ENCODE data around the gene TCTN1.
"Not testable (repeated sequence)": the region's sequence is repeated elsewhere in the genome, so short reads cannot be mapped to it uniquely, and the experiment has no call there.

Gene TCTN1

GRCh38 chr12:110637869-110638441 lies 24.0 kb downstream of the TCTN1 start:
- no peak for DNase-seq (ENCODE audit: extremely low read depth in 1 of 2, low read depth in 1 of 2)

DNA sequence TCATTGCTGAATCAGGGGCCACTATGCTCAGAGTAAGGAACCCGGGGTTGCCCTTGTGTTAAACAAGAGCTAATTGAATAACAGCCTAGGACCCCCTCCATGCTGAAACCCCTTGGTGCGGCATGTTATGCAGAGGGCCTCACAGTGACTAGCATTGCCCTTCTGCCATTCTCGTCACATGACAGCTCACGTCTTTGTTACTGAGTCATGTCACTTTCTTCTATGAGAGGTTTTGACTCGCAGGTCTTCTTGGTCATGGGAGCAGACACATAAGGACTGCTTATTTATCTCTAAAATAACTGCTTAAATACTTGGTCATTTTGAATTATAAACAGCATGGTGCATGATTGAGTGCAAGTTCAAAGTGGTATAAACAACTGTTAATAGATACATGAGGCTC lies 24.9 kb downstream of the TCTN1 start:
- no peak for DNase-seq (ENCODE audit: extremely low read depth in 1 of 2, low read depth in 1 of 2)

GRCh38 chr12:110639336-110640141 lies 25.6 kb downstream of the TCTN1 start:
- DNase-seq (ENCODE audit: extremely low read depth in 1 of 2, low read depth in 1 of 2) = no peak

DNA sequence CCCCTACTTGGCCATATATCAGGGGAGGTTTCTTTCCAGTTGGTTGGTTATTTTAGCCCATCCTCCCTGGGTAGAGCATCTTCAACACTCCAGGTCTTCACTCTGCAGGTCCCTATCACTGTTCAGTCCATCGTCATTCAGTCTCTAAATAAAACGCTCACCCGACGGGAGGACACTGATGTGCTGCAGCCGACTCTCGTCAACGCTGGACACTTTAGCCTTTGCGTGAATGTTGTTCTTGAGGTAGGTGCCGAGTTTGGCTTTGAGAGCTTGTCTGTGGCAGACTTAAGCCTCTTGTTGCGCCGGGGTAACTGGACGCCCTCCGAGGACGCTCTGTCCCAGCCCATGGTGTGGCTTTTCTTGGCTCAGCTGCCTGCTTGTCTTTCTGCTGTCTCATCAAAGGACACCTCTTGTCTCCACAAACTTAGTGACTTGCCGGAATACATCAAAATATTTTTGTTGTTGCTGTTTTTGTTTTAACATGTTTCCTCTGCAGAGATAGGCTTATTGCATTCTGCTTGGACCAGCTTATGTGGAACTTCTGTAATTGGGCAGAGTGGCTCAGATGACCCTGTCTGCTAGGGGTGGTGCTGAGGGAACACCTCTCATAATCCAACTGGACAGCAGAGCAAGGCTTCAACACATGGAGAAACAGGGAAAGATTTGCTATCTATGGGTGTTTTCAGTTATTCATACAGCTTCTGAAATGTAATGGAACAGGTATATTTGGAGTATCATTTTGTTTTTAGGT lies 26.5 kb downstream of the TCTN1 start:
- DNase-seq (ENCODE audit: extremely low read depth in 1 of 2, low read depth in 1 of 2) = no peak

GRCh38 chr12:110641521-110641920 lies 27.6 kb downstream of the TCTN1 start:
- DNase-seq (ENCODE audit: extremely low read depth in 1 of 2, low read depth in 1 of 2) = no peak

DNA sequence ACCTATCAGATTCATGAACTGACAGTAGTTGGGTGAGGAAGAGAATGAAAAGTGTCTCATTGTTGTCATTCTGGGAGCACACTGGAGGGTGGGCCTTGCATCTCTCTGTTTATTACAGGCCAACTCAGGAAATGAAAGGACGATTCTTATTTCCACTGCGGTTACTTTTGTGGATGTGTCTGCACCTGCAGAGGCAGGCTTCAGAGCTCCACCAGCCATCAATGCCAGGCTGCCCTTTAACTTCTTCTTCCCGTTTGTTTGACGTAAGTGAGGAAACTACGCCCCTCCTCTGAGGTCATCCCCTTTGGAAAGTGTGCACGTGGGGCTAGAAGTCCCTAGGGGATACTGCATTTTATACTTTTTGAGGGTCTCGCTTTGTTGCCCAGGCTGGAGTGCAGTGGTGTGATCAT lies 33.7 kb downstream of the TCTN1 start:
- DNase-seq (ENCODE audit: extremely low read depth in 1 of 2, low read depth in 1 of 2) = no peak

GRCh38 chr12:110649341-110649847 lies 35.5 kb downstream of the TCTN1 start:
- no peak for DNase-seq (ENCODE audit: extremely low read depth in 1 of 2, low read depth in 1 of 2)

- not testable (repeated sequence) for DNase-seq (ENCODE audit: extremely low read depth in 1 of 2, low read depth in 1 of 2)
Observed at GRCh38 chr12:110654238-110654637, 40.3 kb downstream of the TCTN1 start.

DNA sequence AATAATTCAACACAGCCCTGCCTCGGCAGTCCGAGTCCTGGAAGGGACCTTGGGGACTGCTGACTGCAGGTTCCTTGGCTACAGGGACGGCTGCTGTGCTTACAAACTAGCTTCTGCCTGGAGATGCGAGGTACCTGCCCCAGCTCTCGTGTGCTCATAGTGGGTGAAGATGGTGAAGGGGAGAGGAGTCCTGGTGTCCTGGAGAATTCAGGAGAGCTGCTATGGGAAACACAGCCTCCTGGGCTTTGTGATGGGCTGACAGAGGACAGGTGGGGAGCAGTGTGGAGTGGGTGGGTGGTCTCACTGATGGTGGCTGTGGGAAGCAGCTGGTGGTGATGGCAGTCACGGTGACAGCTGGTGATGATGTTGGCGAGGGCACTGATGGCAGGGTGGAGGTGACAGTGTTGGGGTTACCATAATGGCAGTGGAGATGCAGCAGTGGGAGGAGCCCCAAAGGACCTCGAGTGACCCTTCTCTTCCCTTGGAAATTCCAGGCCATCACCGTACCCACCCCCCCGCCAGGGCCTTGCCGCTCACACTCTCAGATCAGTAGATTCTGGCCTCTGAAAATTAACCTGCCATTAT lies 42.2 kb downstream of the TCTN1 start:
- DNase-seq (ENCODE audit: extremely low read depth in 1 of 2, low read depth in 1 of 2) = no peak

DNA sequence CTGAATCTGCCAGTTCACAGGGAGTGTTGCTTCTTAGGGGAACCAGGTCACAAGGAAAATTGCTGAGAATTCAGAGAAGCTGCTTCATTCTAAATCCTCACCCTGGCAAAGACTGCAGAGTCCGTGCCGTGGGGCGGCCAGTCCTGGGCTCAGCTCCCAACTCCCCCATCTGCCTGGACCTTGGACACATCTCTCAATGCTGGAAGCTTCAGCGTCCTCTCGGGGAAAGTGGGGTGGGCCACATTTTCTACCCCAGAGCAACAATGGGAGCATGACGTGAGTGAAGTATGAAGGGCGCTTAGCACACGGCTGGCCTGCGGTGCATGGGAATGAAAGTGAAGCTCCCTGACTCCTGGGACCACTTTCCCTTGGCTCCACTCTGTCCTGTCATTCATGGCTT lies 43.8 kb downstream of the TCTN1 start:
- DNase-seq (ENCODE audit: extremely low read depth in 1 of 2, low read depth in 1 of 2) = no peak

DNA sequence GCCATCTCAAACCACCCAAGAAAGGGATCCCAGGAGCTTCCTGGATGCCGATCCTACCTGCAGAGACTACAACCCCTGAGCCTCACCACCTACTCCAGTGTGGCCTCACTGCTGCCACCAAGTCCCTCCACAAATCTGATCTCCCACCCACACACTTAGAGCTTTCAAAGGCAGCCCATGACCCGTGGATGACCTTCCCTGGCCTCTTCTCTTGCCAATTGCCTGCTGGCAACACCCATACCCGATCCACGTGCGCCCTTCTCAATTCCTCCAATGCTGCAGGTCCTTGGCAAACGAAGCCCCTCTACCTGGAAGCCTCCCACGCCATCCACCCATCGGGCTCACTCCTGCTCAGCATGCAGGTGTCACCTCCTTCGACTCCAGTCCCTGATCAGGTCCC lies 44.3 kb downstream of the TCTN1 start:
- DNase-seq (ENCODE audit: extremely low read depth in 1 of 2, low read depth in 1 of 2) = no peak

GRCh38 chr12:110658878-110659277 lies 44.9 kb downstream of the TCTN1 start:
- DNase-seq (ENCODE audit: extremely low read depth in 1 of 2, low read depth in 1 of 2) = no peak

- peak; percentile 76 to 77 for DNase-seq (ENCODE audit: extremely low read depth in 1 of 2, low read depth in 1 of 2)
Observed at GRCh38 chr12:110661337-110661972, 47.5 kb downstream of the TCTN1 start.

- DNase-seq (ENCODE audit: extremely low read depth in 1 of 2, low read depth in 1 of 2) = no peak
Observed at GRCh38 chr12:110666892-110667291, 53.0 kb downstream of the TCTN1 start.

- no peak for DNase-seq (ENCODE audit: extremely low read depth in 1 of 2, low read depth in 1 of 2)
Observed at GRCh38 chr12:110667671-110668070, 53.7 kb downstream of the TCTN1 start.

DNA sequence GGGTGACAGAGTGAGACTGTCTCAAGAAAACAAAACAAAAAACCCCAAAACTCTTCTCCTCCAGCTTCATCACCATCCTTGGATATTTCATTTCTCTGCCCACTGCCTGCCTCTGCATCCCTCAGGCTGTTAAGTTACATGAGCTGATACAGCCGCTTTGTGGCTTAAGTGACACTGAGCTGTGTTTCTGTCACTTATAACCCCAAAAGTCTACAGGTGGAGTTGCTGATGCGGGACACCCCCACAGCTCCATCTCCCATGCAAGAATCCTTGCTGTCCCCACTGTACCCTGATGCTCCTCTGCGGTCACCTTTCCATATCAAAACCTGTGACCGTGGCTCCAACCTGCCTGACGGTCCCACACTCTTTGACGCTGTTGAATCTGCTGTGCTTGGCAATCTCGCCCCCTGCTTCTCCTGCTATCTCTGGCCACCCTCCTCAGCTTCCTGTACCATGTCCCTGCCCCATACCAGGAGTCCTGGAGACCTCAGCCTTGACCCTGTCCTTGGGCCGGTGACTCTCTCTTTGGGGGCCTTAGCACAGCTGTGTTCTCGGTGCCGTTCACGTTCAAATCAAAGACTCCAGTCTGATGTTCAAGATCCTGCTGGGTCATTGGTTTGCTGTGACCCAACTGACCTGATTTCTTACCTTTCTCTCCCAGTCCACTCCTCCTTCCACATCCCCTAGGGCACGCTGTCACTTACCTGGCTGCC lies 54.7 kb downstream of the TCTN1 start:
- DNase-seq (ENCODE audit: extremely low read depth in 1 of 2, low read depth in 1 of 2) = no peak

DNA sequence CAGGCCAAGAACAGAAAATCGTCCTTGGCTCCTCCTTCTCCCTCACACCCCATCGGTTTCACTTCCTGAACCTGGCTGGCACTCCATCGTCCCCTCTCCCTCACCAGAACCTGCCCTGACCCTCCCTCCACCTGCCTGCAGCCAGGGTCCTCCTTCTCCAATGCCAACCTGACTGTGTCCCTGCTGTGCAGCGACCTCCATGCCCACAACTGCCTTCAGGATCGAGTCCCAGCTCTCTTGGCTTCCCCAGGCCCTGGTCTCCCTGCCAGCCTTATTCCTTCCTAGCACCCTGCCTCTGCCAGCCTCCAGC lies 55.2 kb downstream of the TCTN1 start:
- DNase-seq (ENCODE audit: extremely low read depth in 1 of 2, low read depth in 1 of 2) = no peak

GRCh38 chr12:110670161-110670701 lies 56.3 kb downstream of the TCTN1 start:
- peak in 1 of 2 donors; percentile 22 for DNase-seq (ENCODE audit: extremely low read depth in 1 of 2, low read depth in 1 of 2)

- DNase-seq (ENCODE audit: extremely low read depth in 1 of 2, low read depth in 1 of 2) = no peak
Observed at GRCh38 chr12:110676171-110676570, 62.2 kb downstream of the TCTN1 start.

Measured in stimulated activated CD8-positive, alpha-beta memory T cell treated with anti-CD3 and anti-CD28 coated beads, Interleukin-7, amount 100 ng/mL, for 48 hours (primary cell).